H9 (cell line): ENCODE data around the gene ELANE. TPM values are rescaled to one million over a fixed set of nuclear protein-coding genes. Genes with fewer than 3 reads are reported as not detected.

Experiments used
- DNase-seq: peaks from one replicate; pipeline ENCODE4 v3.0.0-alpha.2; 2017
- H2AFZ ChIP-seq: one replicate; pipeline ENCODE4 v1.6.1; 2013; ENCODE audit warnings: mild to moderate bottlenecking, low read length, control low read depth, moderate library complexity
- H2AK5ac ChIP-seq: 2 replicates; pipeline ENCODE4 v1.6.1; 2013; ENCODE audit warnings: low read length, control low read depth, mixed read lengths; ENCODE audit not compliant: insufficient read length
- H2BK120ac ChIP-seq: one replicate; pipeline ENCODE4 v1.6.1; 2013; ENCODE audit warnings: low read depth, mild to moderate bottlenecking, low read length, control low read depth, inconsistent platforms; ENCODE audit not compliant: poor library complexity, severe bottlenecking
- H2BK12ac ChIP-seq: 2 replicates; pipeline ENCODE4 v1.6.1; 2013; ENCODE audit warnings: low read length, control low read depth, mixed read lengths, low read depth; ENCODE audit not compliant: insufficient read length
- H2BK15ac ChIP-seq: 2 replicates; pipeline ENCODE4 v1.6.1; 2013; ENCODE audit warnings: low read depth, low read length, control low read depth
- H2BK20ac ChIP-seq: one replicate; pipeline ENCODE4 v1.6.1; 2013; ENCODE audit warnings: low read depth, mild to moderate bottlenecking, low read length, control low read depth, inconsistent platforms; ENCODE audit not compliant: poor library complexity, severe bottlenecking
- H2BK5ac ChIP-seq: 2 replicates; pipeline ENCODE4 v1.6.1; 2013; ENCODE audit warnings: low read length, control low read depth, mixed read lengths; ENCODE audit not compliant: insufficient read length
- H3K14ac ChIP-seq: 2 replicates; pipeline ENCODE4 v1.6.1; 2013; ENCODE audit warnings: low read length, control low read depth; ENCODE audit not compliant: insufficient read depth
- H3K18ac ChIP-seq: 2 replicates; pipeline ENCODE4 v1.6.1; 2013; ENCODE audit warnings: low read depth, mild to moderate bottlenecking, mixed read lengths, low read length, control low read depth; ENCODE audit not compliant: insufficient read length
- H3K23ac ChIP-seq: 2 replicates; pipeline ENCODE4 v1.6.1; 2013; ENCODE audit warnings: low read length, control low read depth, mixed read lengths, low read depth; ENCODE audit not compliant: insufficient read length
- H3K23me2 ChIP-seq: 2 replicates; pipeline ENCODE4 v1.6.1; 2013; ENCODE audit warnings: low read depth, mild to moderate bottlenecking, mixed read lengths, low read length, control low read depth; ENCODE audit not compliant: insufficient read length, poor library complexity, severe bottlenecking
- H3K27ac ChIP-seq: 2 replicates; pipeline ENCODE4 v1.5.1; 2013; ENCODE audit warnings: low read length, control low read depth, mixed read lengths, low read depth; ENCODE audit not compliant: insufficient read length
- H3K27me3 ChIP-seq: 2 replicates; pipeline ENCODE4 v1.6.1; 2013; ENCODE audit warnings: low read length, control low read depth, inconsistent platforms; ENCODE audit not compliant: insufficient read depth
- H3K4ac ChIP-seq: 2 replicates; pipeline ENCODE4 v1.6.1; 2013; ENCODE audit warnings: low read depth, mild to moderate bottlenecking, control low read depth, inconsistent platforms, low read length, moderate library complexity
- H3K4me1 ChIP-seq: 2 replicates; pipeline ENCODE4 v1.6.1; 2013; ENCODE audit warnings: low read length, control low read depth, inconsistent platforms; ENCODE audit not compliant: insufficient read depth
- H3K4me2 ChIP-seq: 2 replicates; pipeline ENCODE4 v1.6.1; 2013; ENCODE audit warnings: low read length, control low read depth, mixed read lengths; ENCODE audit not compliant: insufficient read length, insufficient read depth
- H3K56ac ChIP-seq: 2 replicates; pipeline ENCODE4 v1.6.1; 2013; ENCODE audit warnings: low read depth, mild to moderate bottlenecking, mixed read lengths, low read length, control low read depth; ENCODE audit not compliant: insufficient read length
- H3K79me1 ChIP-seq: 2 replicates; pipeline ENCODE4 v1.6.1; 2013; ENCODE audit warnings: low read depth, mild to moderate bottlenecking, moderate library complexity, low read length, control low read depth, inconsistent platforms; ENCODE audit not compliant: insufficient read depth, poor library complexity, severe bottlenecking
- H3K79me2 ChIP-seq: 2 replicates; pipeline ENCODE4 v1.6.1; 2013; ENCODE audit warnings: low read length, control low read depth, inconsistent platforms; ENCODE audit not compliant: insufficient read depth
- H3K9ac ChIP-seq: 2 replicates; pipeline ENCODE4 v1.6.1; 2013; ENCODE audit warnings: low read length, control low read depth, mixed read lengths; ENCODE audit not compliant: insufficient read length; ENCODE audit errors: extremely low read depth
- H3K9me3 ChIP-seq: one replicate; pipeline ENCODE4 v1.6.1; 2013; ENCODE audit warnings: low read depth, low read length, inconsistent platforms; ENCODE audit not compliant: control insufficient read depth
- H3T11ph ChIP-seq: one replicate; pipeline ENCODE4 v1.6.1; 2013; ENCODE audit warnings: mild to moderate bottlenecking, low read length, control low read depth, inconsistent platforms
- H4K20me1 ChIP-seq: one replicate; pipeline ENCODE4 v1.6.1; 2013; ENCODE audit not compliant: control insufficient read depth, insufficient read length, insufficient read depth
- H4K5ac ChIP-seq: 2 replicates; pipeline ENCODE4 v1.6.1; 2013; ENCODE audit warnings: low read depth, mild to moderate bottlenecking, mixed read lengths, low read length, control low read depth; ENCODE audit not compliant: insufficient read length
- H4K8ac ChIP-seq: replicated peaks from 2 replicates; pipeline ENCODE4 v1.6.1; 2013; ENCODE audit warnings: low read length, control low read depth, mixed read lengths, low read depth; ENCODE audit not compliant: insufficient read length
- H4K91ac ChIP-seq: 2 replicates; pipeline ENCODE4 v1.6.1; 2013; ENCODE audit warnings: low read depth, mild to moderate bottlenecking, moderate library complexity, mixed read lengths, low read length, control low read depth; ENCODE audit not compliant: insufficient read length
- H3K27ac Mint-ChIP-seq, 3 experiments: 2 replicates in 2 of 3; 3 replicates in 1 of 3; pipeline ENCODE4 v1.8.0; 2020 to 2021; ENCODE audit warnings: mixed read lengths in 3 of 3, mild to moderate bottlenecking in 1 of 3, moderate library complexity in 1 of 3
- H3K27me3 Mint-ChIP-seq: 2 replicates; pipeline ENCODE4 v1.8.0; 2021; ENCODE audit warnings: low read depth, mild to moderate bottlenecking, moderate library complexity, mixed read lengths
- H3K36me3 Mint-ChIP-seq, 3 experiments: 2 replicates in 2 of 3; 3 replicates in 1 of 3; pipeline ENCODE4 v1.8.0; 2020 to 2021; ENCODE audit warnings: low read depth in 3 of 3, mixed read lengths in 3 of 3; ENCODE audit not compliant: insufficient read depth in 1 of 3
- H3K4me1 Mint-ChIP-seq, 2 experiments: 2 replicates each; pipeline ENCODE4 v1.8.0; 2020; ENCODE audit warnings: mixed read lengths in 2 of 2
- H3K4me3 Mint-ChIP-seq, 2 experiments: 2 replicates in 1 of 2; 3 replicates in 1 of 2; pipeline ENCODE4 v1.8.0; 2020 to 2021; ENCODE audit warnings: mild to moderate bottlenecking in 2 of 2, mixed read lengths in 2 of 2, moderate library complexity in 1 of 2
- H3K9me3 Mint-ChIP-seq, 2 experiments: 2 replicates in 1 of 2; 3 replicates in 1 of 2; pipeline ENCODE4 v1.8.0; 2020; ENCODE audit warnings: mild to moderate bottlenecking in 2 of 2, mixed read lengths in 2 of 2, moderate library complexity in 1 of 2
- CTCF ChIP-seq: fragments of 200-600 bp; sonication (generic); conservative IDR thresholded peaks from 3 replicates; pipeline ENCODE4 v1.8.0; 2021; ENCODE audit warnings: antibody characterized with exemption, mild to moderate bottlenecking
- WGBS: extraction: QIAGEN DNeasy Blood & Tissue Kit; methylation state at CpG from one replicate; pipeline ENCODE4 v1.1.7; 2013; ENCODE audit warnings: missing lambda C conversion rate, low lambda C conversion rate, mixed read lengths; ENCODE audit not compliant: insufficient read length; ENCODE audit errors: extremely low coverage; 5-methylcytosine and 5-hydroxymethylcytosine counted together
- total RNA-seq: library from RNA; stranded (reverse); gene quantifications from 2 replicates; pipeline ENCODE4 v1.2.1, GENCODE V29; 2021

The ELANE gene
- total RNA-seq, 1 experiment from 2014 or later: not detected

GRCh38 chr19:806815-807421 lies 45.2 kb upstream of the ELANE start:
- Histone ChIP-seq H3K79me1 (peaks cover 10% of the 10 kb centered on the region), H3K56ac (no peak overlapping the region), H2BK5ac (no peak overlapping the region), H3K4me1 (no peaks in the 10 kb centered on the region), H3K9me3 (no peaks in the 10 kb centered on the region), H3K79me2 (peaks cover 26% of the 10 kb centered on the region; the same call in 1 of the 2 replicates), H3K23ac (no peak overlapping the region), H4K8ac (no peak overlapping the region), H3K9ac (no peak overlapping the region), H2AK5ac (no peak overlapping the region), H3K4ac (no peak overlapping the region), H3K27ac (no peak overlapping the region), H3K18ac (no peak overlapping the region), H2BK120ac (no peak overlapping the region), H4K5ac (no peak overlapping the region), H2AFZ (no peak overlapping the region), H4K20me1 (no peaks in the 10 kb centered on the region), H3T11ph (no peak overlapping the region), H2BK12ac (no peak overlapping the region), H3K4me2 (no peak overlapping the region), H2BK15ac (no peak overlapping the region), H3K23me2 (no peaks in the 10 kb centered on the region), H4K91ac (no peak overlapping the region), H3K27me3 (no peaks in the 10 kb centered on the region), H3K14ac (no peak overlapping the region), H2BK20ac (no peak overlapping the region)
- TF ChIP-seq CTCF: no peak
- peaks cover 7 to 14% of the 10 kb centered on the region in 2 experiments for H3K4me1 Mint-ChIP-seq
- no peak for DNase-seq
- WGBS: no CpG with 5 or more reads among the region's 34 CpGs
- no peaks in the 10 kb centered on the region; the same call in 1 of the 2 replicates for H3K27me3 Mint-ChIP-seq
- H3K27ac Mint-ChIP-seq: peak overlapping the region in 2 of 3 experiments; percentile 90; a peak in 3 of 7 replicates
- no peaks in the 10 kb centered on the region; a peak in 1 of 5 replicates for H3K9me3 Mint-ChIP-seq
- H3K36me3 Mint-ChIP-seq: peaks cover 53 to 80% (median 76%) of the 10 kb centered on the region in 3 experiments
- peak overlapping the region in 1 of 2 experiments; percentile 57; a peak in 2 of 5 replicates for H3K4me3 Mint-ChIP-seq
